Stimulated activated CD4-positive, alpha-beta T cell treated with anti-CD3 and anti-CD28 coated beads, Interleukin-12 subunit alpha, Interleukin-12 subunit beta, amount 100 ng/mL, for 4 hours (primary cell): ENCODE results near the gene RNF186.
"Not testable (repeated sequence)": the region's sequence is repeated elsewhere in the genome, so short reads cannot be mapped to it uniquely, and the experiment has no call there.

ENCODE experiments used
- DNase-seq: peaks from one replicate; pipeline ENCODE4 v3.0.0-alpha.2; 2020

Gene RNF186, protein sequence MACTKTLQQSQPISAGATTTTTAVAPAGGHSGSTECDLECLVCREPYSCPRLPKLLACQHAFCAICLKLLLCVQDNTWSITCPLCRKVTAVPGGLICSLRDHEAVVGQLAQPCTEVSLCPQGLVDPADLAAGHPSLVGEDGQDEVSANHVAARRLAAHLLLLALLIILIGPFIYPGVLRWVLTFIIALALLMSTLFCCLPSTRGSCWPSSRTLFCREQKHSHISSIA

DNA sequence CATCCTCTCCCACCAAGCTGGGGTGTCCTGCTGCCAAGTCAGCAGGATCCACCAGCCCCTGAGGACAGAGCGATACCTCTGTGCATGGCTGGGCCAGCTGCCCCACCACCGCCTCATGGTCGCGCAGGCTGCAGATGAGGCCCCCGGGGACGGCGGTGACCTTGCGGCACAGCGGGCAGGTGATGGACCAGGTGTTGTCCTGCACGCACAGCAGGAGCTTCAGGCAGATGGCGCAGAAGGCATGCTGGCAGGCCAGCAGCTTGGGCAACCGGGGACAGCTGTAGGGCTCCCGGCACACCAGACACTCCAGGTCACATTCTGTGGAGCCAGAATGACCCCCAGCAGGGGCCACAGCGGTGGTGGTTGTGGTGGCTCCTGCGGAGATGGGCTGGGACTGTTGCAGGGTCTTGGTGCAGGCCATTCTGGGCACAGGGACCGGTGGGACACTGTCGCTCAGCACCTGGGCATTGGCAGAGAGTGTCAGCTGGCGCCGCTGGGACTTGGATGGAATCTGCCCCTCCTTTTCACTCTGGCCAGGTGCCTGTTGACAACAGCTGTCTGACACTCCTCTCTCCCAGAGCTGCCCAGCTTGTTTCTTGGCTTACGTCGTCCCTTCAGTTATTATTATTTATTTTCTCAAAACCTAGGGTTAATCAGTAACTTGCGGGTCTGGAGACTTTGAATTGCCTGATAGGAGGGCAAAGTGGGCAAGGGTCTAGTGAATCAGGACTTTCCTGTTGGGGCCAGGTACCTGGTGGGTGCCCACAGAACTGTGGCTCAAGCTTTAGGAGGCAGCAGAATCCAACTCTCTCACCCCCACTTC is at the start of gene RNF186:
Gene RNF186 (minus strand): TSS at position 603 of the 823 bp plus-strand sequence. CDS start 182 bp downstream, at position 421.
- DNase-seq: no peak

DNA sequence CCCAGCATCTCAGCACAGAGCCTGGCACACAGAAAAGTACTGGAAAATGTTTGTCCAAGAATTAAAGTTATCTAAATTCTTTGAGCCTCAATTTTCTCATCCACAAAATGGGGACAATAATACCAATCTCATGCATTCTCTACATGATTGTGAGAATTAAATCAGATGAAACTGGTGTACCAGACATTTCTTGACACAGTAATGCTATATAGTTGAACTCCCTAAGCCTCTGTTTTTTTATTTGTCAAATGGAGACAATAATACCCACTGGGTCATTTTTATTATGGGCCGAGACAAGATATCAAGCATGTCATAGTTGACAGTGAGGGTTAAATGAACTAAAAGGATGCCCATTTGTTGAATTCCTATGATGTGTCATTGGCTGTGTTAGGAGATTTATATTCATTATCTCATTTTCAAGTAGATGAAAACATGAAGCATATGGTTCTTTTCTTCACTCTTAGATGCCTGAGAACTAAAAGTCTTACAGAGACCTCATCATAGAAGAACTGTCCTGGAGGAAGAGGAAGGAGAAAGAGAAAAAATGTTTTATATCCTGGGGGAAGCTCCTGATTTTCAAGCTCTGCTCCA is 49.6 kb upstream of the RNF186 start:
- no peak for DNase-seq

DNA sequence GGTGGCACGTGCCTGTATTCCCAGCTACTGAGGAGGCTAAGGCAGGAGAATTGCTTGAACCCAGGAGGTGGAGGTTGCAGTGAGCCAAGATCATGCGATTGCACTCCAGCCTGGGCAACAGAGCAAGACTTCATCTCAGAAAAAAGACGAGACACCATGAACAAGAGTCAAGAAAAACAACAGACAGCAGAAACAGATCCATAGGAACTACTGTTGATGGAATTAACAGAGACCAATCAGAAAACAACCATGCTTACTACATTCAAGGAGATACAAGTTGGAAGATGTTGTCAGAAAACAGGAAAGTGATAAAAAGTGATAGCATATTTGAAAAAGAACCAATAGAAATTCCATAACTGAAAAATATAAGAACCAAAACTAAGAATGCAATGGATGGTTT is 47.9 kb upstream of the RNF186 start:
- DNase-seq: no peak

DNA sequence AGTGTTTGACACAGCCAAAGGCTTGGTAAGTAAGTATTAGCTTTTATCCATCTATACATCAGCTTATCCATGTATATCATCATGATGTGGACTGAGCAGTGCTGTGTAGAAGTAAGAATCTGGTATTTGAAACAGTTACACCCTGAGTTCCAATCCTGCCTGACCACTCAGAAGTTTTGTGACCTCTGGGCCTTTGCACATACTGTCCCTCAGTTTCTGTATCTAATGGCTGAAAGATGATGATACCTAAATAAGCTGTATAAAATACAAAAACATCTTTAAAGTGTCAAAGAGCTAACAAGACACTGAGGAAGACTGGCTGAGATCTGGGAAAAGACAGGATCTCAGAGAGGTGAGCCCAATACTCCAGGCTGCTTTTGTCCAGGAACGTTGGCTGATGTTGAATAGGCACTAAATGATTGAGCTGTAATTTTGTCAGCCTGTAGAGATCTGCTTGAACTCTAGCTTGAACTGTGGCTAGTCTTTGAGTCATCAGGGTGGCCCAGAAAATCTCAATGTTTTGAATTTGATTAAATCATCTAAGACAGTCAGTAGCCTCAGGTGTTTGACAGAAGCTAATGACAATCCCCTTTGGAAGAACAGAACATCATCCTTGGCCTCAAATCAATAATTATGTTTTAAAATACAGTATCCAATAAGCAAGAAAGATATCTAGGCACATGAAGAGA is 46.9 kb upstream of the RNF186 start:
- DNase-seq: no peak

DNA sequence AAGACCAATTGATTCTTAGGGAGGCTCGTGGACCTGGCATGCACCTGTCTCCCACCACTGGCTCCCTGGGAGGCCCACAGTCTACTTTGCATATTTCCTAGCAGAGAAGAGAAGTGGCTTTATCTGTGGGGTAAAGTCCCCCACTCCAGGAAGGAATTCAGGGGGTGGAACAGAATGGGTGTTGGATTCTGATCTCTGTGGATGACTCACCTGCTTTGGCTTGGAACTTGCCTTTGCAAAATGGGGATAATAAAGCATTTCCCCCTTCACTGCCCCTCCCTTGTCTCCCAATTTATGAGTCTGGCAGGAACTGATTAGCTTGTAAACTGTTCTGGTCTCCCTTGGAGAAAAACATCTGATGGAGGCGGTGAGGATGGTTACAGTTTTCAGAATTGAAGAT is 46.0 kb upstream of the RNF186 start:
- DNase-seq: no peak

DNA sequence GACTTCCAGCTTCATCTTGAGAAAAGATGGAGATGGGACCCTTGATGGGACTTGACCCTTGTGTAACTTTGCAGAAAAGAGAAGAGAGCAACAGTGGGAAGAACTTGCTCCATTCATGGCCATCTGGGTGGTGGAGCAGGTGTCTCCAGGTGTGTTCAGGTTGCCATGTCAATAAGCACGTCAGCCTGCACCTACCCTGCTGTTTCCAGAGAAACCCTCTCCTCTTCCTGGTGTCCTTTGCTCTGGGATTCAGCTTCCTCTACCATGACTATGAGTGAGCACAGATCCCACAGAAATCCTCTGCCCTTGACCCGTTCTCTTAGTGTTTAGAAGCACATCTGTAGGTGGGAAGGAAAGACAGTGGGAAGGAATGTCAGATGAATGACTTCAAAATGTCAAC is 45.3 kb upstream of the RNF186 start:
- no peak for DNase-seq

DNA sequence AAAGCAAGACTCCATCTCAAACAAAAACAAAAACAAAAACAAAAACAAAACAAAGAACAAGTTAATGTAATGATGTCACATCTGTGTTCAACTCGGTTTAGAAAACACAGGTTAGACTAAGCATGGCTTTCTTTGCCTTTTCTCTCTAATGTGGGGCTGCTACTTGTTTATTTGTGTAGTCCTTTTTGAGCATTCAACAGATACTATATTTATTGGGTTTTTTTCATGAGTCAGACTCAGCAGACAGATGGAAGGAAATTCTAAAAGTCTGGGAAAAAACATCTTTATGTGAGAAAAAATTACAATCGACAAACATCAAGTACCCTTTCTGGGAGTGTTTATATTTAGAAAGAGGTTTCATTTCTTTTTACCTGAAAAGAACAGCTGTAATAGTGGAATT is 44.8 kb upstream of the RNF186 start:
- DNase-seq: no peak

DNA sequence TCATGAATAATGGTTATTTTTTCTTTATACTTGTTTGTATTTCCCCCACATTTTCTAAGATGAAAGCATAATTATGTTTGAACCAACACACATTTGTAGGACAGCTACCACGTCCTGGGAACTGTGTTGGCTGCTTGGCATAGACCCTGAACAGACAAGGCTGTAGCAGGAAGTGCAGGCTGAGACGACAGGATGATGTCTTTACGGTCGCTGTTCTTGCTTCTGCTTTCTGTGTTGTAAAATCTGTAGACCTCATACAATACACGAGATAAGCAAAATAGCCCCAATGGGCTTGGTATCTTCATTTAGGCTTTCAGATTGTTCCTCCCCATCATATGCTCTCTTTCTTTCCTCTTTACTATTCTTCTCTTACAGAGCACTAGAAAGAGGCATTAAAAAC is 43.8 kb upstream of the RNF186 start:
- no peak for DNase-seq

DNA sequence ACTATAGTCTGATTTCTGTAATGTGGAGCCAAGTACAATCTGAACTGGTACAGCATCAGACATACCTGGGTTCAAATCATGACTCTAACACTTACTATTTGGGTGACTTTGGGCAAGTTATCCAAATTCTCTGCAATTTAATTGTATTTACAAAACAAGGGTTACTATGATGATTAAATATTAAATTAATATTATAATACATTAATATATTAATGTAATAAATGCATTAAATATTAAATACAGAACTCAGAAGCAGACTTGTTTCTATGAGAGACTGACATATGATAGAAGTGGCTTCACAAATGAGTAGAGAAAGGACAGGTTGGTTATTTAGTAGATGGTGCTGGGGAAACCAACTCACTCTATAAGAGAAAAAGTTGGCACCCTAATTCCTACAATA is 39.8 kb upstream of the RNF186 start:
- no peak for DNase-seq

DNA sequence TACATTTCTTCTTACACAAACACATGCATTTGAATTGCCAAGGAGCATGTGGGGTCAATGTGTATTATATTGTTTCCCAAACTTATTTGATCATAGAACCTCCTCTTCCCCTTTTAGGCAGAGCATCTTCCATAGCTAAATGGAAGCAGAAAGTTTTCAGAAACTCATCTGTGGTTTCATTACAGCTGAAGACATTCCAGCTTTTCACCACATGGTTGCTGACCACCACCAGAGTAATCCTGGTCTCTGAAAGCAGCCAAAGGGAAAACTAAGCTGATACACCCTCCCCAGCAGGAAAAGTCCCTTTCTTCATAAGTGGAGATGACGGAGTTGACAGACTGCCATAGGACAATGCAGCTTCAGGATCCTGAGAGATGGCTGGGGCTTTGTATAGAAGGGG is 37.0 kb upstream of the RNF186 start:
- no peak for DNase-seq

DNA sequence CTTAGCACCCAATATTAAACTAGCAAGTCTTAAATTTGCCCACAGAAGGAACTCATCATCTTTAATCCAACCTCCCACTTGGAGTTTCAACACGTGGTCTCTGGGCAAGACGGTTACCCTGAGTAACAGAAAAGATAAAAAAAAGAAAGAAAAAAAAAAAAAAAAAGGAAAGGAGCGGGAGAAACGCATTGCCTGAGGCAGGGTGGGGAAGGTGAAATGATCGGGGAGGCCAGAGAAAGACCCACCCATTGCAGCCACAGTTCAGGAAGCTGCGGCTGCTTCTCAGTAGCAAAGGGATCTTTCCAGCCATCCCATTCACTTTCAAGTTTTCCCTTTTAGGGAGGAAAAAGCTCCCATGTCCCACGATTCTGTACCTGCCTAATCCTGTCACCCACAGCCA is 35.1 kb upstream of the RNF186 start:
- no peak for DNase-seq

DNA sequence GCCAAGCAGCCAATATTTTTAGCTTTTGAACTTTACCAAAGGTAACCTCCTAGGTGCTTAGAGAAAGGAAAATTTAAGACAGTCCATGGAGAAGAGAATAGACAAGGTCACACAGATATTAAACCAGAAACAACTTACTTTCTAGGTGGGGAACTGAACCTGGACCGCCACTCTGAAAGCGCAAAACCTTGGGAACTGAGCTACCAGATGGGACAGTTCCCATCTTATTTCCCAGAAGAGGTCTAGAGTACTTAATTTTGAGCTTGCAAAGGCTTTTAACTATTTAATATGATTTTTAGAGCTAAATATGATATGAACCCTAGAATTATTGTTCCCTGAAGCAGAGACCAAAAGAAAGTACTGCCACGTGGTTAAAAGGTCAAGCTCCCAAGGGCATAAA is 34.2 kb upstream of the RNF186 start:
- not testable (repeated sequence) for DNase-seq

DNA sequence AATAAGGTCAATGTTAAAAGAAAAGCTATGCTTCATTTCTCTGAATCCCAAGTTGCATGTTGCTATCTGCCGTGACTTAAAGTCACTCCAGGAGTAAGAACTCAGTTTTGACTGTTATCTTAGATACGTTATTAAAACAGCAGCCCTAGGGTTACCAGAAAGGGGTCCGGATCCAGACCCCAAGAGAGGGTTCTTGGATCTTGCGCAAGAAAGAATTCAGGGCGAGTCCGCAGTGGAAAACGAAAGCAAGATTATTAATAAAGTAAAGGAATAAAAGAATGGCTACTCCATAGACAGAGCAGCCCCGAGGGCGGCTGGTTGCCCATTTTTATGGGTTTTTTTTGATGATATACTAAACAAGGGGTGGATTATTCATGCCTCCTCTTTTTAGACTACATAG is 32.3 kb upstream of the RNF186 start:
- not testable (repeated sequence) for DNase-seq

DNA sequence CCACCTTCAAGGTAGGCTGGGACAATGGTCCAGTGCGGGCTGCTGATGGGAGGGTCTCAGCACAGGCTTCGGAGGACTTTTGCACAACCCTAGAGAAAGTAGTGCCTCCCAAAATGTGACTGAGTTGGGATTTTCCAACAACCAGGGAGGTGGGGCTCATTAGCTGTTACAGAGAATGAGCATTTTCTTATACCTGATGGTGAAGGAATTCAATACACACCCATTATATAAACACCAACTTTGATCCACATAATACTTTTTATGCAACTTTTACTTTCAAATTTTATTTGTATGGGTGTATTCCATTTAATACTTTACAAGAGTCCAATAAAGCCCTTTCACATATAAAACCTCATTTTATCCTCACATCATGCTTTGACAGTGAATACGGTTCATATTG is 31.3 kb upstream of the RNF186 start:
- no peak for DNase-seq

DNA sequence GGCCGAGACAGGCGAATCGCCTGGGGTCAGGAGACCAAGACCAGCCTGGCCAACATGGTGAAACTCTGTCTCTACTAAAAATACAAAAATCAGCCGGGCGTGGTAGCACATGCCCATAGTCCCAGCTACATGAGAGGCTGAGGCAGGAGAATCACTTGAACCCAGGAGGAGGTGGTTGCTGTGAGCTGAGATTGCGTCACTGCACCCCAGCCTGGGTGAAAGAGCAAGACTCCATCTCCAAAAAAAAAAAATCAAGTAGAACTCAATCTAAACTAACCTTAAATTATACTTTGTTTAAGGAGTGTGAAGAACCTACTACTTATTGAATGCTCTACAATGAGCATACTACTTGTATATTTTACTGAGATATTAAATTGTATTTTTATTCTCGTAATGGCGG is 30.5 kb upstream of the RNF186 start:
- no peak for DNase-seq

DNA sequence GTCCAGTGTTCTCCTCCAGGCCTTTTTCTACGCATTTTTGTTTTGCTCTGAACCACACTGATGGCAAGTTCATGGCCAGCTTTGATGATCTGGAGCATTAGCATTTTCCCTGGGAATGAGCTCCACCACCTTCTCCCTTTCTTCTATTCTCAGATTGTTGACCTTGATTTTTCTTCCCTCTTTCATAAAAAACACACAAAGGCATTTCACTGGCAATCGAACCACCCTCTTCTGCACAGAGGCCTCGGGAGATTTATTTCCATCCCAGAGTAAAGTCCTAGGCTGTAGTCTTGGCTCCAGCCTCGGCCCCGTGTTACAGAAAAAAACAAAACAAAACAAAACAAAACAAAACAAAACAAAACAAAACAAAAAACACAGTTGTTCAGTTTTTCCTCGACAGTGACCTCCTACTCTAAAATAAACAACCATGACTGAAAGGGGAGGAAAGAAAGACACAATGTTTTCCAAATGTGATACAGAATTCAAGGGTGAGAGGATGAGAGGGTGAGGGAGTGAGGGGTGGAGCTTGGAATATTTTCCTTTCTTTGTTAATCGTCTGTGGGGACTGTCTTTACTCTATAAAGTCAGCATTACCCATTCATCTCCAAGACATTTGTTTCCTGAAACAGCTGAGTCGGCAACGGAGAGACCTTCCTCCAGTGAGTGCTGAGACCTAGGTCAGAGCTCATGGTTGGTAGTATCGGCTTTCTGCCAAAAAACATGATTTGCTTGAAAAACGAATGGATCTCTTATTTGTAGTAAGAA is 29.8 kb upstream of the RNF186 start:
- no peak for DNase-seq

DNA sequence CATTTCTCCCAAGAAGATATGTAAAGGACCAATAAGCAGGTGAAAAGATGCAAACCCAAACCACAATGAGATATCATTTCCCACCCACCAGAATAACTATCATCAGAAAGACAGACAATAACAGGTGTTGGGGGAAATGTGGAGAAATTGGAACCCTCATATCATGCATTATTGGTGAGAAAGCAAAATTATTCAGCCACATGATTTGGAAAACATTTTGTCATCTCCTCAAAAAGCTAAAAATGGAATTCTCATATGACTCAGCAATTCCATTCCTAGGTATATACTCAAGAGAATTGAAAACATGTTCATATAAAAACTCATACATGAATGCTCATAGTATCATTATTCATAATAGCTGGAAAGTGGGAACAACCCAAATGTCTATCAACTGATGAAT is 25.1 kb upstream of the RNF186 start:
- DNase-seq: no peak

DNA sequence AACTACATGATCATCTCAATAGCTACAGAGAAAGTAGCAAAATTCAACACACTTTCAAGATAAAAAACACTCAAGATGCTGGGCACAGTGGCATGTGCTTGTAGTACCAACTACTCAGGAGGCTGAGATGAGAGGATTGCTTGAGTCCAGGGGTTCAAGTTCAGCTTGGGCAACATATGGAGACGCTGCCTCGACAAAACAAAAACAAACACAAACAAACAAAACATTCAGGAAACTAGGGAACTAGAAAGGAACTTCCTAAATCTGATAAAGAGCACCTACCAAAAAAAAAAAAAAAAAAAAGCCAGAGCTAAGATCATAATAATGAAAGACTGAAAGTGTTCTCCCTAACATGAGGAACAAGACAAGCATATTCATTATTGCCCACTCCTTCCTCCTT is 22.8 kb upstream of the RNF186 start:
- no peak for DNase-seq

DNA sequence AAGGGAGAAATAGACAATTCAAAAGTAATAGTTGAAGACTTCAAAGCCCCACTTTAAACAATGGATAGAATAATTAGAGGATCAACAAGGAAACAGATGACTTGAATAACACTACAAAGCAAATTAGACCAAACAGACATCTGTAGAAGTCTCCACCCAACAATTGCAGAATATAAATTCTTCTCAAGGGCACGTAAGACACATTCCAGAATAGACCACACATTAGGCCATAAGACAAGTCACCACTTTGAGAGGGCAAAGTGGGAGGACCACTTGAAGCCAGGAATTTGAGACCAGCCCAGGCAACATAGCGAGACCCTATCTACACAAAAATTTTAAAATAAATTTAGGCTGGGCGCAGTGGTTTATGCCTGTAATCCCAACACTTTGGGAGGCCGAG is 20.5 kb upstream of the RNF186 start:
- DNase-seq: no peak

DNA sequence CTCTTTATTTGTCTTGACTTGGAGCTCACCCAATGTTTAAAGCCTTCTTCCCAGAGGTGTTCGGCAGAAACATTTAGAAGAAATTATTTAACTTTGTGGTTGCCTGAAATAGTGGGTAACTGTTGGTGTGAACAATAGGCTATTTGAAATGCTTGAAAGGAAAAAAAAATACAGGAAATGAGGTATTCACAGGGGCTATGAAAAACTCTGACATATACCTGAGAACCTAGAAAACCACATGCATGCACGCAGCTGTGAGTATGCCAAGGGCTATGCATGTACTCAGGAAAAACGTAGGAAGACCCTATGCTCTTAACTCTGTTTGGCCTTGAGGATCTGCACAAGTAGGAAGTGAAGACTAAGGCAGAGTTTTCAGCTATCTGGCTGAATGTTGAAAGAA is 16.4 kb upstream of the RNF186 start:
- DNase-seq: no peak

DNA sequence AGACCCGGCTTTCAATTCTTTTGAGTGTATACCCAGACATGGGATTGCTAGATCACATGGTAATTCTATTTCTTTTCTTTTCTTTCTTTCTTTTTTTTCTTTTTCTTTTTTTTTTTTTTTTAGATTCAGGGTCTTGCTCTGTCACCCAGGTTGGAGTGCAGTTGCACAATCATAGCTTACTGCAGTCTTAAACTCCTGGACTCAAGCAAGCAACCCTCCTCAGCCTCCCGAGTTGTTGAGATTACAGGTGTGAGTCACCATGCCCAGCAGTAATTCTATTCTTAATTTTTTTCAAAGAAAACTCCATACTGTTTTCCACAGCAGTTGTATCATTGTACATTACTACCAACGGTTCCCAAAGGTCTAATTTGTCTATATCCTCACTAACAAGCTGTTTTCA is 13.5 kb upstream of the RNF186 start:
- DNase-seq: no peak

DNA sequence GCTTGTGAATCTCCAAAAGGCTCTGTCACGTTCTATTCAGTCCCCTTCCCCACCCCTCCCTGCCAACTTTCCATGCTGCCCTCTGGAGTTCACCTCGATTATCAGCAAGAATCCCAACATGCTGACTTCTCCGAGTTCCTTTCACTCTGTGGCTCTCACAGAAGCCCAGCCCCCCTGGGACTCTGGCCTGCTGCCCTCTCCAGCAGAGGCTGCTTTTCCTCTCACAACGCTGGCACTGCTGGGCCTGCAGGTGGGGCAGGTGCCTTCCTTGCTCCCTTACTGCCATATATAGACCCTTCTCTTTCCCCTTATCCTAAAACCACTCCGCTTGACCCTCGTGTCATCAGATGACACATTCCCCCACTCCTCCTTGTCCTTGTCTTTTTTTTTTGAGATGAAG is 10.2 kb upstream of the RNF186 start:
- no peak for DNase-seq

DNA sequence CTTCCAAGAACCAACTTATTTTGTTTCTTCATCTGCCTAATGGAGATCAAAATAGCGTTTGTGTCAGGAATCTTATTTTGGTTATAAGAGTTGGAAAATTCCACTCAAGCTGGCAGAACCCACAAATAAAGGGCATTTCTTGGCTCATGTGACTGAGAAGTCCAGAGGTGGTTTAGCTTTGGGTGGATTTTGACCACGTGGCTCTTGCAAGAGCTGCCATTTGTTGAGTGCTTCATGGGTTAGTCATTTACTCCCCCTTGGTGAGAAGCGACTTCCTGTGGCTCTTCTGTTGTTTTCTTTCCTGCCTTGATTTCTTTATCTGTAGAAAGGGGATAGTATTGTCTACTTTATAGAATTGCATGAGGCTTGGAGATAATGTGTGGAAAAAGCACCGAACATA is 9.5 kb upstream of the RNF186 start:
- DNase-seq: no peak
